Embryonic facial prominence (tissue), 1 donor: ENCODE measurements around the gene TMEM242.
"Not testable (repeated sequence)": the region's sequence is repeated elsewhere in the genome, so short reads cannot be mapped to it uniquely, and the experiment has no call there.

Source experiments
- DNase-seq: peaks from one replicate; pipeline ENCODE4 v3.0.0-alpha.2; 2016; ENCODE audit errors: extremely low spot score

TMEM242 gene

GRCh38 chr6:157323966-157324300 lies 614 bp upstream of the TMEM242 start:
- peak; percentile 22 for DNase-seq

GRCh38 chr6:157322792-157323254 lies 496 bp downstream of the TMEM242 start:
- DNase-seq = peak; percentile 8

DNA sequence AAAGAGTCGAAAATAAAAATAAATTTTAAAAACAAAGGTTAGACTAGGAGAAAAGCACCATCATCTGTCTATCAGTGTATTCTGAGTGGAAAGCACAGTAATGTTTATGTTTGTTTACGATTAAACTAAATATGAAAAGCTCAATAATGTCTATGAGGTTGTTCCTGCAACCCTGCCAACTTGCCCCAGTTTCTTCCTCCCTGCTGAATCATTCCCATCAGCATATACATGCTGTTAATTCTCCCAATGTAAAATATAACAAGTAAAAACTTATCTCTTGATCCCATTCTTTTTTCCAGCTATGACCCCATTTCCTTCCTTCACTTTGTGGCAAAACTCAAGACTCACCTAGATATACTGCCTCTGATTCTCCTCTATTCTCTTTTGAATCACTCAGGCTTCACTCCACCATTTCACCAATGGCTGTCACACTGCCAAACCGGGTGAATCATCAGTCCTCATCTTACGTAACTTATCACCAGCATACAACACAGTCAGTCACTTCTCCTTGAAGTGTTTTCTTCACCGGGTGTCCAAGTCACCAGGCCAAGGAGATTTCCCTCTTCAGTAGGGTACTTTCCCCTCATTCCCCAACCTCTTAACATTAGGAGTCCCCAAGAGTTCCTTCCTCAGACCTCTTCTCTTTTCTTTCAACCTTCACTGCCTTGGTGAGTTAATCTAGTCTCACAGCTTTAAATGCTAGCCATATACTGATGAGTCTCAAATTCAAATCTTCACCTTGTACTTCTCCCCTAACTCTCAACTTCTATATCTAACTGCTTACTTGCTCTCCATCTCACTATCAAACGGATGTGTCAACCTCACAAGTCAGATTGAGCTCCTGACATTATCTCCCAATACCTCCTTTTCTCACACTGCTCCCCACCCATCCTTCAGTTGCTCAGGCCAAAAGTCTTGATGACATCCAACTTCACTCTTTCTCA lies 6.2 kb downstream of the TMEM242 start:
- DNase-seq = no peak

DNA sequence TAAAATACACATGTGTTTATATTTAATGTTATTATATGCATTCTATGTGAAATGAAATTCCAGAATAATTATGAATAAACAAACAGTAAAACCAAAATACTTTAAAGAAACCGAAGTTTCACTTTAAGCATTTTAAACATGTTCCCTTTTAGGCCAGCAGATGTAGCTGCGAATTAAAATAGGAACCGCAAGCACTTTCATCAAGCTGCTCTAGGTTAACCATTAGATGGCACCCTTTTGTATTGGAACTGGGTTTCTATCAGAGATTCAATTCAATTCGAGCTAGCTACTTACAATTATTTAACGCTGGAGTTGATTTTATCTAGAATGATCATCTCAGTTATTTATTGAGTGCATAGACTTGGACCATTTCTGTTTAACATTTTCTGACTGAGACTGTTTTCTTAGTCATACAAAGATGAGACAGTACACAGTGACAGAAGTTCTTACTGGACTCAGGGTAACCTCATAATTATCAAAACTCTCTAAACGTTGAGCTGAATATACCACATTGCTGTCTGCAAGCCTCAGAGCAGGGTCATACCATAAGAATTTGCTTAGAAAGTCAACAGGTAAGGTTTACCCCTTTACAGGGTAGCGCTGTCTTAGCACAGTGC lies 8.5 kb downstream of the TMEM242 start:
- DNase-seq = peak; percentile 58

GRCh38 chr6:157313531-157314467 lies 9.5 kb downstream of the TMEM242 start:
- no peak for DNase-seq

DNA sequence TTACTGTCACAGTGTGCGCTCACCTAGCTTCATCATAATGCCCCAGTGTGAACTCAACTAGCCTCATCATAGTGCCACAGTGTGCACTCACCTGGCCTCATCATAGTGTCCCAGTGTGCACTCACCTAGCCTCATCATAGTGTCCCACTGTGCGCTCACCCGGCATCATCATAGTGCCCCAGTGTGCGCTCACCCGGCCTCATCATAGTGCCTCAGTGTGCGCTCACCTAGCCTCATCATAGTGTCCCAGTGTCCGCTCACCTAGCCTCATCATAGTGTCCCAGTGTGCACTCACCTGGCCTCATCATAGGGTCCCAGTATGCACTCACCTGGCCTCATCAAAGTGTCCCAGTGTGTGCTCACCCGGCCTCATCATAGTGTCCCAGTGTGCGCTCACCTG lies 10.6 kb downstream of the TMEM242 start:
- no peak for DNase-seq

DNA sequence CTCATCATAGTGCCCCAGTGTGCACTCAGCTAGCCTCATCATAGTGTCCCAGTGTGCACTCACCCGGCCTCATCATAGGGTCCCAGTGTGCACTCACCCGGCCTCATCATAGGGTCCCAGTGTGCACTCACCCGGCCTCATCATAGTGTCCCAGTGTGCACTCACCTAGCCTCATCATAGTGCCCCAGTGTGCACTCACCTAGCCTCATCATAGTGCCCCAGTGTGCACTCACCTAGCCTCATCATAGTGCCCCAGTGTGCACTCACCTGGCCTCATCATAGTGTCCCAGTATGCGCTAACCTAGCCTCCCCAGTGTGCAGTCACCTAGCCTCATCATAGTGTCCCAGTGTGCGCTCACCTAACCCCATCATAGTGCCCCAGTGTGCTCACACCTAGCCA lies 12.6 kb downstream of the TMEM242 start:
- DNase-seq = not testable (repeated sequence)

GRCh38 chr6:157307661-157308060 lies 15.7 kb downstream of the TMEM242 start:
- DNase-seq = no peak

DNA sequence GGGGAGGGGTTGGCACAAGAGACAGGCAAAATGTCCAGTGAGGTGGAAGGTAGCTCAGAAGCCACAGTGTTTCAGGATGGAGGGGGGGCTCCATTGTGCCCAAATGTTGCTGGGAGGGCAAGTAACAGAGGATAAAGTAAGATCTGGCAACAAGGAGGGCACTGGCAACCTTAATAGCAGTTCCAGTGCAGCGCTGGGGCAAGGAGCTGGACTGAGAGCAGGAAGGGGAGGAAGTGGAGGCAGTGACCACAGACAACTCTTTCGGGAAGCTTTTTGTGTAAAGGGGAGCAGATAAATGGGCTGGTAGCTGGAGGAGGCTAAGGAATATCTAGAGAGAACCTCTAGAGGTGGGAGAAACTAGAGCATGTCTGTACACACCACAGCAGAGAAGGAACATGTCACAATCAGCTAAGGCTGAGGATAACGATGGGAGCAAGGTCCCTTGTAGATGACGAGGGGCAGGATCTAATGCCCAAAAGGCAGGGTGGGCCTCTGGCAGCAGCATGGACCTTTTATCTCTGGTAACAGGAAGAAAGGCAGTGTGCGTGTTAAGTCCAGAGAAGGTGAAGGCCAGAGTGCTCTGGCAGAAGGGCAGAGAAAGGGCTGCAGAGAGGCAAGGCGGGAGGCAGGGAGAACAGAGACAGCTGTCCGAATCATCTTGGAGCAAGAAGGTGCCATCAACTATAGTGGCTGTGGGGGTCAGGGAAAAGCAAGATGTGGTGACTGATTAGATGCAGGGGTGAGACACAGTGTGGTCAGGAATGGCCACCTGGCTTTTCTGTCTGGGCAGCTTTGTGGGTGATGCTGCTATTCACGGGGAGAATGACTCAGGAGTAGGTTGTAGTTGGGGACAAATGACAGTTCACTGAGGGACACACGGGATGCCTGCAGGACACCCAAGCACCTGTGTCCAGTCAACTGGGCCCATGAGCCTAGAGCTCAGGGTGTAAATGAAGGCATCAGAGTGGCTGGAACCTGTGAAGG lies 17.4 kb downstream of the TMEM242 start:
- DNase-seq = no peak

DNA sequence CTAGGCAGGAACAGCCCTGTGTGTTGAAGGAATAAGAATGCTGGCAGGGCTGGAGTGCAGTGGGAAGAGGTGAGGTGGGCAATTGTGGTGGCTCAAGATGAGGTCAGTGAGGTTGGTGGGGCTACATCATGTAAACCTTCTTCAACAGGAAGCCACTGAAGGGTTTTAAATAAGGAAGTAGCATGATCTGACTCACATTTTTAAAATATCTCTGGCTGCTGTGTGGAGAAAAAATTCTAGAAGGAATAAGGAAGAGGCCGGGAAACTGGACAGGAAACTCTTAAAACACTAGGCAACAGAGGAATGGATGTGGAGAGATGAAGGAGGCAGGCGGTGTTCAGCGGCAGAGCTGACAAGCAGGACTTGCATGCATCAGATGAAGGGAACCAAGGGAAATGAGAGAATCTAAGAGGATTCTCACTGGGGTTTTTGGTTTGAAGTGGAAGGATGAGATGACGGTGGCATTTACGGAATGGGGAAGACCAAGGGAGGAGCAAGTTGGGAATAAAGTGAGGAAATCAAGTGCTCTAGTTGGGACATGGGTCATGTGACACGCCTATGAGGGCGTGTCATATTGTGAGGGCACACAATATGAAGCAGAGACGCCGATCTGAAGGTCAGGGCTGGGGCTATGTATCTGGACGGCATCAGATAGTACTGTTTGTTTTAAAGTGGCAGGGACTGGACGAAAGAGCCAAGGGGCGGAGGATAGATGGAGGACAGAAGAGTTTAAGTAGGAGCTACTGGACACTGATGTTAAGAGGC lies 18.2 kb downstream of the TMEM242 start:
- no peak for DNase-seq

DNA sequence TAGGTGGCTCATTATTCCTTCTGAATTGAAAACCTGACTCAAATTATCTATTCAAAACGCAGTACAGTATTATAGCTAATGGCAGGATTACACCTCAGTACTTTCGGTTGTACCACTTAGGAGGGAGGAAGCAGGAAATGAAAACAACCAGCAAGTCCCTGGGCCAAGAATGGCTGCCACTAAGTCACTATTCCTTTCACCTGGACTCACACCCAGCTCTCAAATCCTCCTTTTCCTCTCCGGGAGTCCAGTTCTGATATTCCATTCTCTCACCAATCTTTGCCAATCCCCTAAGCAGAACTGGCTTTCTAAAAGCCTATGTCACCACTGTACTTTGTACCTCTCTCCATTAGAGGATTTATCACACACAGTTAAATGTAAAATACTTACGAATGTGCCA lies 20.6 kb downstream of the TMEM242 start:
- DNase-seq = no peak

- DNase-seq = no peak
These were observed 22.9 kb downstream of the TMEM242 start for GRCh38 chr6:157300436-157300835.

DNA sequence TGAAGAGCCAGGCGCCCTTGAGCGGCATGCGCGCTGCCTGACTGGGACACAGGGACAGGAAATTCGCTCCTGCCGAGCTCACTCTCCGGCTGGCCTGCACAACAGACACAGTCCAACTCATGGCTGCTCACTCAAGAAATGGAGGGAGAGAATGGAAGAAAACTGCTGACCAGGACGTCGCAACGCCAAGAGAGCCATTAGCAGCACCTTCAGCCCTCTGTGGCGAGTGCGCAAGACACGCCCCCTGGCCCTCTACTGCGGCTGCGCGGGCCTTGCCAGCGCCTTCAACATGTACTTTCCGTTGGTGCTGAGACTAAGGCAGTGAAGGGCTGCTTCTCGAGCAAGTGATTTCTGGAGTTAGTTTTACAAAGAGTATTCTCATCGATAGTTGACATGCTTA lies 23.3 kb downstream of the TMEM242 start:
- DNase-seq = no peak

- DNase-seq = no peak
These were observed 25.0 kb downstream of the TMEM242 start for GRCh38 chr6:157298216-157298724.

DNA sequence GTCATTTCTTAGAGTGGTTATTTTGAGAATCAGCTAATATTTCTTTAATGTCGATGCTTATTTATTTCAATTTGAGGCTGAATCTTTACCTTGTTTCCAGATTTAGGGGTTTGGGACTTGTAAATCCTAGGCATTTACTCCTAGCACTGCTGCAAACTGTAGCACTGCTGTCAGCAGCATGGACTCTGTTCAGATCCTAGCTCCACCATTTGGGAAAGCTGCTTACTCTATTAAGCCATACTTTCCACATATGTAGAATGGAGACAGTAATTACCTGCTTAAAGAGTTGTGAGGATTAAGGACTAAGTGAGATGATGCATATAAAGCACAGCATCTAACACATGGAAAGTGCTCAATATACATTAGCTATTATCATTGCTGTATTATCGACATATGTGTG lies 28.7 kb downstream of the TMEM242 start:
- no peak for DNase-seq

- no peak for DNase-seq
These were observed 29.5 kb downstream of the TMEM242 start for GRCh38 chr6:157293780-157294179.

DNA sequence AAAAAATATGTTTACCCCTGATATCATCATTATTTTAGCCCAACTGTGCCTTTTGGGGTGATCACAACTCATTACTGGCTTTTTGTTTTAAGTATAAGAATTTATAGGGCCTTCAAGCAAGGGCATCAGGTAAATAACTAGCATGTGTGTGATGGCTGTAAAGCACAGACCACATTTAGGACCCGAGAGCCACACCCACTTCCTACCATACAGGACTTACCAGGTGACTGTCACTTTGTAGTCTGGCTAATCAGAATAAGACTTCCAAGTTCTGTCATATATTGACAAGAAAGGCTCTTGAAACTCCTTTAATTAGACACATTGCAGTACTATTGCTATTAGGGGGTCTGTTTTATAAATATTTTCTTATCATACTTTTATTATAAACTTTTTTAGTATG lies 31.1 kb downstream of the TMEM242 start:
- DNase-seq = no peak

GRCh38 chr6:157291356-157291755 lies 32.0 kb downstream of the TMEM242 start:
- no peak for DNase-seq

DNA sequence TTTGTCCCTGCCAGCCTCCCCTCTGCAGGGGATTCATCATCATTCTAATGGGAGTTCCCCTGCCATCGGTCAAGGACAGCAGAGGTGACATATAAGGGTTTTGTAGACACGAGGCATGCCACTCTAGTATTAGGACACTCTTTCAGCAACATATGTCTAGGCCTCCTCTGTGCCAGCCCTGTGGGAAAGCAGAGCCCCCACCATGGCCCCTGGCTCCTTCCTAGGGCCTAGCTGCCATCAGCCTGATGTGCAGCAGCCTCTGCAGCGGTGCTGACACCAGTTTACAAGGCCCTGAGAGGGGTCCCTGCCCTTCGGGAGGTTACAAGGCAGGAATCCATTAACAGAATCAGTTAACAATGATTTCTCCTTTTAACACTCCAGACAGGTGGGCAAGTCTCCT lies 32.5 kb downstream of the TMEM242 start:
- no peak for DNase-seq

DNA sequence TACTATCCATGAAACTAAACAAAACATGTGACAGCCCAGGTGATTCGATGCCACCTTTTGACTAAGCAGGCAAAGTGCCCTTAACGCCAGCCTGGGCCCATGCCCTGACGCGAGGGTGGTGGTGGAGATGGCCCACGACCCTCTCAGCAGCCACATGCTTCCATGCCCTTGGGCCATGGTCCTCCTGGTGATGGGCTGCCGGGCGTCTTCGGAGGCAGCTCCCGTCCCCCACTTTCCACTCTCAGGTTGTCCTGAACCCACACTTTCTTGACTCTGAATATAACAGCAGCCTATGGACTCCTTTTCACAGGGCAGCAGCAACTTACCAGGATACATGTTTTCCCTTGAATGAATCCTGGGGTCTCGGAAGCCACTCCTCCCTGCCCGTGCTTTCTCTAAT lies 33.6 kb downstream of the TMEM242 start:
- DNase-seq = no peak
